ENCODE data around the gene AQP6.

AQP6 gene, protein sequence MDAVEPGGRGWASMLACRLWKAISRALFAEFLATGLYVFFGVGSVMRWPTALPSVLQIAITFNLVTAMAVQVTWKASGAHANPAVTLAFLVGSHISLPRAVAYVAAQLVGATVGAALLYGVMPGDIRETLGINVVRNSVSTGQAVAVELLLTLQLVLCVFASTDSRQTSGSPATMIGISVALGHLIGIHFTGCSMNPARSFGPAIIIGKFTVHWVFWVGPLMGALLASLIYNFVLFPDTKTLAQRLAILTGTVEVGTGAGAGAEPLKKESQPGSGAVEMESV

GRCh38 chr12:49972641-49973360 lies at the start of gene AQP6:
Gene AQP6 (plus strand): TSS chr12:49972947. CDS start chr12:49973174, 227 bp downstream.
- no peak for DNase-seq

DNA sequence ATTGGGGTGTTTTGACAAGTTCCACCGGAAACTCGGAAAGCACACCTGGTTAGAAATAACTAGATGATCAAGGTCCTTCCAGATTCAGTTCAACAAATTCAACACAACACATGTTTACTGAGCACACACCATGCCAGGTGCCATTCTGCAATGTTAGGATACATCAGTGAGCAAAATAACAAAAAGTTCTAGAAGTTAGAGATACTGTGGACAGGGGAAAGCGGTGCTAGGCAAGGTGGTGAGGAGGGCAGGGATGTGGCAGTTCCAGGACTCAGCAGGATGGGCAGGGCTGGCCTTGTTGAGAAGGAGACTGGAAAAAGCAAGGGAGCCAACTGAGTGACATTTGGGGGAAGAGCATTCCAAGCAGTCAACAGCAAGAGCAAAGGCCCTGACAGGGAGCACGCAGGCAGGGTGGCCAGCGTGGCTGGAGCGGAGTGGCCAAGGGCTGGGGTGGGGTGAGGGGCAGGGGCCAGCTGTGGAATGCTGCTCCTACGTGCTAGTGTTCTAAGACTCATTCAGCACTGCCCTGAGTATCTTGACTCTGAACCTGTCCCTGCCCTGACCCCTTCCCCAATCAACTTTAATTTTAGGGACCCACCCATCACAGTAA lies 49.6 kb upstream of the AQP6 start:
- no peak for DNase-seq

- DNase-seq = no peak
These were observed 48.7 kb upstream of the AQP6 start for GRCh38 chr12:49923880-49924556.

- DNase-seq = no peak
These were observed 48.0 kb upstream of the AQP6 start for GRCh38 chr12:49924628-49925246.

- no peak for DNase-seq
These were observed 47.1 kb upstream of the AQP6 start for GRCh38 chr12:49925433-49926204.

GRCh38 chr12:49928471-49928870 lies 44.3 kb upstream of the AQP6 start:
- no peak for DNase-seq

GRCh38 chr12:49929581-49929980 lies 43.2 kb upstream of the AQP6 start:
- no peak for DNase-seq

DNA sequence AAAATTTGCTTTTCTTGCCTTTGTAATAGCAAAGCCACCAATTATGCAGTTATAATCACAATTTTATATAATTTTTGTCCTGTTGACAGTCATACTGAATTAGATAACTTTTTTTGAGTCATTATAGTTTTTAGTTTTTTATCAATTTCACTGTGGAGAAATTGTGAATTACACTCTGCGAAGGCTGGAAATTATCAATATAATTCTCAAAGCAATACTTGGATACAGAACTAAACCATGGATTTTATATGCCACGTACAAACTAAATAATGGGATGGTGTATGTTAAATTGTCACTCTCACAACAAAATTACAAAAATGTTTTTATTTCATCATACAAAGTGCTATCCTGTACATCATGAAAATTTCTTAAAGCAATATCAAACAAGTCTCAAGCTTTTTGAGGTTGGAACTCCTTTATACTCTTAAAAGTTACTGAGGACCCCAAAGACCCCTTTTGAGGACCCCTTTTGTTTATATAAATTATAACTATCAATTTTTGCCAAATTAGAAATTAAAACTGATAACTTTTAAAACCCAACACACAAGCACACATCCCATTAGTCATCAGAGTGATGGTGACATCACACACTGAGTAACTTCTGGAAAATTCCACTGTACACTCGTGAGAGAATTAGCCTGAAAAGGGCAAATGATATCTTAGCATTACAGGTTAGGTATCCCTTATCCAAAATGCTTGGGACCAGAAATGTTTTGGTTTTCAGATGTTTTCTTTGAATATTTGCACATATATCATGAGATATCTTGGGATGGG lies 42.0 kb upstream of the AQP6 start:
- no peak for DNase-seq

DNA sequence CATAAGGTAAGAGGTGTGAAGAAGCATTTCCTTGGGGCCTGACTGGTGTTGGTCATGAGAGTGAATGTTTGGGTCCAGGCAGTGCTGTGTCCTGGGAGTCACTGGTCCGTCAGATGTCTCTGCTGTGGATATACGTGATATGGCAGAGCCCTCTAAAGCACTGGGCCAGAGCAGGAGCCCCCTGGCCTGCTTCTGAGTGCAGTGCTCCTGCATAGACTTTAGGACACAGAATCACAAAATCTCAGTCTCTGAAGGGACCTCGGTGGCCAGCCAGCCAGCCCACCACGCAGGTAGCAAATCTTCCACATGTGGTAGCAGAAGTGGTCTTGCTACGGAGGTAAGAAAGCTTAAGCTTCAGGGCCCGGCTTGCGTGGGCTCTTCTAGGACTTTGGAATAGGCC lies 40.7 kb upstream of the AQP6 start:
- no peak for DNase-seq

DNA sequence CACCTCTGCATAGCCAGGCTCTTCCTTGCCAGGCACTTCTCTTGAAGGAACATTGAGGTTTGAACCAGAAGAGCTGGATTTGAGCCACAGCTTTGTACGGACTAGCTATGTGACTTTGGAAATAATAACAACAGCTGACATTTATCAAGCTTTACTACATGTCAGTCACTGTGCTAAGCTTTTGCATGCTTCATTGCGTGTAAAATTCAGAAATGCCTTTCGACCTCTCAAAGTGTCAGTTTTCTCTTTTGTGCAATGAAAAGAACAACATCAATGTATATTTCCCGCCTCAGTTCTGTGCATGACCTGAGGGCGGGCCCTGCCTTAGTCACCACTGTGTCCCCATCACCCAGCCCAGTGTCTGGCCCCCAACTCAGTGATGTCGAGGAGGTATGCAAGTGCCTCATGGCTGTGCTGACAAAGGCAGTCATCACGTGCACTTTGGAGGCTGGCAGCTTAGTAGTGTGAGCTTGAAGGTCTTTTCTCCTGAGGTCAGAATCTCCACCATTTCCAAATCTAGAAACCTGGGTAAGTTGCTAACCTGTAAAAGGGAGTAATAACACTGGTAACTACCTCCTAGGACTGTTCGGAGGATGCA lies 40.1 kb upstream of the AQP6 start:
- no peak for DNase-seq

GRCh38 chr12:49933796-49934195 lies 39.0 kb upstream of the AQP6 start:
- DNase-seq = no peak

DNA sequence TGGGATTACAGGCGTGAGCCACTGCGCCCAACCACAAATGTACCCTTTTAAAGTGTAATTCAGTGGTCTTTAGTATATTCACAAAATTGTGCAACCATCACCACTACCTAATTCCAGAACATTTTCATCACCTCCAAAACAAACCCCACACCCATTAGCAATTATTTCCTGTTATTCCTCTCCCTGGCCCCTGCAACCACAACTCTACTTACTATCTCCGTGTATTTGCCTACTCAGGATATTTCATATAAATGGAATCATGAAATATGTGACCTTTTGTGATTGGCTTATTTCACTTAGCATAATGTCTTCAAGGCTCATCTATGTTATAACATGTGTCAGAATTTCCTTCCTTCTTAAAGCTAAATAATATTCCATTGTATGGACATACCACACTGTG lies 38.2 kb upstream of the AQP6 start:
- no peak for DNase-seq

DNA sequence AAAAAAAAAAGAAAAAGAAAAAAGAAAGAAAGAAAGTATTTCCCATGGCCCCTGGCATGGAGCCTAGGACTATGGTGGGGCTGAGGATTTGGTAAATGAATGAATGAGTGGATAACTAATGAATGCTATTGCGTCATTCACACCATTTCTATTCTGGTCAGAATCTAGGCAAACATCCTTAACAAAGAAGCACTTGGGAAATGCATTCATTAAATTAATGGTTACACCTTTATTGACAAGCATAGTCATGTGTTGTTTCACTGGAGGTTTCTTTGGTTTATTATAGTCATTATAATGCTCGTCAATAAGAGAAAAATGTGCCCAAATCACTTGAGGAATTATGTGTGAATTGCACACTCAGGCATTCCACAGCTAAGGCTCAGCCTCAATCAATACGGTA lies 35.8 kb upstream of the AQP6 start:
- DNase-seq = no peak

GRCh38 chr12:49937639-49938300 lies 35.0 kb upstream of the AQP6 start:
- DNase-seq = no peak

DNA sequence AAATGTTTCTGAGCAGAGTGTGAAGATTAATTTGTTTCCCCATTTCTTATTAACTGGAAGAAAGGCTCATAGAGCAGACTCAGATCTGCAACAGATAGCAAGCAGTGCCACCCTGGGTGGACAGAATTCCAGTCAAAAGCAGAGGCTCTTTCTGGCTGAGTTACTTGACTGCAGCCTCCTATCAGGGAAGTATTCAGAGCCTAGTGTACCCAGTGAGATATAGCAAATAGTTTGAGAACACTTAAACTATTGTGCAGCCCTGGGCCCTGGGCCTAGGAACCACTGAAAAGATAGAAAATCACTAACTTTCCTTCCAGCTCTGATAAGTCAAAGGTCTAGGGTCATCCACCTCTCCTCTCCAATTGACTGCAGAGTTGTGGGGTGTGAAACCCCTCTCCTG lies 33.4 kb upstream of the AQP6 start:
- no peak for DNase-seq

GRCh38 chr12:49939707-49940106 lies 33.0 kb upstream of the AQP6 start:
- no peak for DNase-seq

- no peak for DNase-seq
These were observed 30.9 kb upstream of the AQP6 start for GRCh38 chr12:49941556-49942511.

GRCh38 chr12:49942512-49942893 lies 30.2 kb upstream of the AQP6 start:
- no peak for DNase-seq

DNA sequence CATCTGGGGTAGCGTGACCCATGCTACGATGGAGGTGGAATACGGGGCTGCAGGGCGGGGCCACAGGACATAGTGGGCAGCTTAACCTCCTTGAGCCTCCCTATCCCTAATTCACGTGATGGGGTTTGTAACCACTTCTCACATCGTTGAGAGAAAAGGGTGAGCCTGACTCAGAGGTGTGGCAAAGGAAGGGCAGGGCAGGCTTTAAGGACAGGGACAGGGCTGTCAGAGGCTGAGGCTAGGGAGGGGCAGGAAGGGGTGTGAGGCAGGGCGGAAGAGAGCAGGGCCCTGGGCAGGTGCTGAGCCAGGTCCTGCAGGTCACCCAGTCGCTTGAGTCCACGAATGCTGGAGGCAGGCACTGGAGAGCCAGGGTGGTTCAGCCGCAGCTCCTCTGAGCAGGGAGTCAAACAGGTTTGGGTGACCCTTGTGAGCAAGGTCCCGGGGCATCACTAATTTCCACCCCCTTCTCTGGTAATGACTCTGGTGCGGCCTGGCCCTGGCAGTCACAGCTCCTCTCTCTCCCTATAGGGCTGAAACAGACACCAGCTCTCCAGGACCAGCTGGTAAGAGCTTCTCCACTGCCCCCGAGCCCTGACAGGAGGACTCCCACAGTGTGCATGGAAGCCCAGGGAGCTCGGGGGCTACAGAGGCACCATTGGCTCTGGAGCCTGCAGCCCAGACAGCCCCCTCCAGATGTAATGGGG lies 29.7 kb upstream of the AQP6 start:
- no peak for DNase-seq
